A549 (cell line): ENCODE results near the gene GDF9. TPM values are rescaled to one million over a fixed set of nuclear protein-coding genes. Genes with fewer than 3 reads are reported as not detected.

Experiments
- ATAC-seq, 2 experiments: fragments of 200-7000 bp in 1 of 2; fragments of >200 bp in 1 of 2; cut with Nextera tagmentation in 1 of 2; cut with Tn5 transposase in 1 of 2; 3 replicates each; pipeline versions ENCODE4 v1.8.0 to v1.9.1; 2018 to 2020; ENCODE audit warnings: mild to moderate bottlenecking in 1 of 2, moderate library complexity in 1 of 2
- CTCF ChIA-PET: fragments of 300-600 bp; sonication (Branson Sonifier 250); formaldehyde crosslinking; extraction: SDS; loops from one replicate; lab custom pipeline; 2021; ENCODE audit warnings: antibody characterized with exemption, inconsistent platforms; lab: Yijun Ruan, JAX
- POLR2A ChIA-PET: fragments of 350-600 bp; formaldehyde crosslinking; extraction: SDS; loops from one replicate; lab custom pipeline; 2021; ENCODE audit warnings: antibody characterized with exemption, inconsistent platforms; lab: Yijun Ruan, JAX
- DNase-seq, 2 experiments: peaks; one replicate each; pipeline versions ENCODE4 v3.0.0 to v3.0.0-alpha.2; 2011 to 2016; ENCODE audit warnings: low read depth in 1 of 2, low spot score in 1 of 2
- FAIRE-seq: peaks from 2 replicates; lab custom pipeline; 2011; peaks lifted over from hg19 to GRCh38; lab: Jason Lieb, UNC
- H3K27ac ChIP-seq, 2 experiments: fragments of >200 bp; sonication (Bioruptor Twin); formaldehyde crosslinking; 3 replicates each; pipeline ENCODE4 v1.5.1; 2016 to 2017
- H3K4me1 ChIP-seq: fragments of >200 bp; sonication (Bioruptor Twin); formaldehyde crosslinking; 3 replicates; pipeline ENCODE4 v1.6.1; 2016
- H3K4me2 ChIP-seq: fragments of >200 bp; sonication (Bioruptor Twin); formaldehyde crosslinking; 3 replicates; pipeline ENCODE4 v1.6.1; 2016
- H3K4me3 ChIP-seq: fragments of >200 bp; sonication (Bioruptor Twin); formaldehyde crosslinking; 3 replicates; pipeline ENCODE4 v1.5.1; 2016
- H3K9me3 ChIP-seq: fragments of >200 bp; sonication (Bioruptor Twin); formaldehyde crosslinking; 3 replicates; pipeline ENCODE4 v1.6.1; 2016
- CBX2 ChIP-seq: fragments of 200-600 bp; sonication (generic); IDR thresholded peaks from 2 replicates; pipeline ENCODE4 v1.6.1; 2016; ENCODE audit warnings: low read depth, mild to moderate bottlenecking, borderline replicate concordance
- CEBPB ChIP-seq, 2 experiments: fragments of >200 bp in 1 of 2; sonication (Bioruptor Twin) in 1 of 2; formaldehyde crosslinking in 1 of 2; IDR thresholded peaks; 2 replicates each; pipeline ENCODE4 v1.6.1; 2012 to 2016
- CHD2 ChIP-seq: fragments of 150-350 bp; IDR thresholded peaks from 2 replicates; pipeline ENCODE4 v1.6.1; 2014; ENCODE audit warnings: low read length; ENCODE audit not compliant: partially characterized antibody
- CHD4 ChIP-seq: fragments of 200-600 bp; sonication (generic); IDR thresholded peaks from 2 replicates; pipeline ENCODE4 v1.6.1; 2016; ENCODE audit warnings: antibody characterized with exemption, mild to moderate bottlenecking, borderline replicate concordance
- EHF ChIP-seq: fragments of 250-450 bp; sonication (Bioruptor Pico); IDR thresholded peaks from 2 replicates; pipeline ENCODE4 v1.5.0; 2020; ENCODE audit warnings: mild to moderate bottlenecking
- EP300 ChIP-seq, 2 experiments: fragments of >200 bp; sonication (Bioruptor Twin); formaldehyde crosslinking; IDR thresholded peaks; 2 replicates in 1 of 2; 3 replicates in 1 of 2; pipeline ENCODE4 v1.6.1; 2016 to 2017
- FOSB ChIP-seq: fragments of 250-450 bp; sonication (Bioruptor Pico); IDR thresholded peaks from 2 replicates; pipeline ENCODE4 v1.5.0; 2020; ENCODE audit warnings: mild to moderate bottlenecking, moderate library complexity
- FOSL2 ChIP-seq, 2 experiments: fragments of 450-650 bp in 1 of 2; fragments of >200 bp in 1 of 2; sonication (Bioruptor Twin) in 1 of 2; formaldehyde crosslinking; IDR thresholded peaks; 2 replicates each; pipeline versions ENCODE4 v1.5.0 to v1.6.1; 2016 to 2020; ENCODE audit warnings: mild to moderate bottlenecking in 1 of 2, moderate library complexity in 1 of 2
- FOXS1 ChIP-seq: fragments of 250-450 bp; sonication (Bioruptor Pico); IDR thresholded peaks from 2 replicates; pipeline ENCODE4 v1.5.0; 2020; ENCODE audit warnings: mild to moderate bottlenecking, moderate library complexity
- HDAC2 ChIP-seq: fragments of 200-600 bp; sonication (generic); IDR thresholded peaks from 2 replicates; pipeline ENCODE4 v1.6.1; 2016
- KDM5A ChIP-seq: fragments of 200-600 bp; sonication (generic); IDR thresholded peaks from 2 replicates; pipeline ENCODE4 v1.6.1; 2016; ENCODE audit warnings: antibody characterized with exemption, mild to moderate bottlenecking
- MAFK ChIP-seq: fragments of 450-650 bp; IDR thresholded peaks from 2 replicates; pipeline ENCODE4 v1.6.1; 2014; ENCODE audit not compliant: partially characterized antibody
- PHF8 ChIP-seq: fragments of 200-600 bp; sonication (generic); IDR thresholded peaks from 2 replicates; pipeline ENCODE4 v1.6.1; 2016; ENCODE audit warnings: low read depth, mild to moderate bottlenecking, antibody characterized with exemption, moderate library complexity, borderline replicate concordance
- POLR2AphosphoS2 ChIP-seq: conservative IDR thresholded peaks from 2 replicates; pipeline ENCODE4 v1.6.1; 2012; ENCODE audit warnings: low read length, improper control_type of control experiment, inconsistent platforms
- RFX5 ChIP-seq: fragments of 450-650 bp; IDR thresholded peaks from 2 replicates; pipeline ENCODE4 v1.7.1; 2014; ENCODE audit warnings: antibody characterized with exemption, mild to moderate bottlenecking, moderate library complexity
- SREBF2 ChIP-seq: fragments of 450-650 bp; IDR thresholded peaks from 2 replicates; pipeline ENCODE4 v1.6.1; 2014; ENCODE audit warnings: mild to moderate bottlenecking, moderate library complexity
- ZFP36 ChIP-seq: fragments of 450-650 bp; IDR thresholded peaks from 2 replicates; pipeline ENCODE4 v1.6.1; 2014; ENCODE audit warnings: borderline replicate concordance; ENCODE audit not compliant: partially characterized antibody
- ZNF302 ChIP-seq: fragments of 250-450 bp; sonication (Bioruptor Pico); IDR thresholded peaks from 2 replicates; pipeline ENCODE4 v1.9.0; 2021; ENCODE audit warnings: inconsistent platforms, mild to moderate bottlenecking, moderate library complexity
- WGBS: methylation state at CpG from one replicate; pipeline ENCODE4 v1.1.6; 2017; ENCODE audit errors: missing lambda C conversion rate; 5-methylcytosine and 5-hydroxymethylcytosine counted together
- polyA plus RNA-seq, 4 experiments: library from polyadenylated mRNA; depleted of rRNA in 3 of 4; stranded (reverse); fragments of >200 nt; fragmentation: RNase III in 1 of 4; extraction: RNeasy Plus Mini Kit Qiagen cat#74134 plus additional on column Dnase treatment in 1 of 4; gene quantifications; 2 replicates in 3 of 4; 3 replicates in 1 of 4; pipeline ENCODE4 v1.2.3, GENCODE V29; 2011 to 2017
- TF ChIP-seq, protein P1 (sequence below): fragments of 450-650 bp; IDR thresholded peaks from 2 replicates; pipeline ENCODE4 v1.6.1; 2014; ENCODE audit warnings: antibody characterized with exemption
- TF ChIP-seq, protein P2 (sequence below): fragments of 250-450 bp; sonication (Bioruptor Pico); IDR thresholded peaks from 2 replicates; pipeline ENCODE4 v1.5.0; 2021; ENCODE audit warnings: mild to moderate bottlenecking, moderate library complexity, borderline replicate concordance
- TF ChIP-seq, protein P3 (sequence below): fragments of >200 bp; sonication (Bioruptor Twin); formaldehyde crosslinking; IDR thresholded peaks from 3 replicates; pipeline ENCODE4 v1.5.1; 2016

Gene GDF9
- polyA plus RNA-seq, 2 of the 4 experiments (the other 2 are of a cell fraction), result 0.49 to 0.85 TPM

DNA sequence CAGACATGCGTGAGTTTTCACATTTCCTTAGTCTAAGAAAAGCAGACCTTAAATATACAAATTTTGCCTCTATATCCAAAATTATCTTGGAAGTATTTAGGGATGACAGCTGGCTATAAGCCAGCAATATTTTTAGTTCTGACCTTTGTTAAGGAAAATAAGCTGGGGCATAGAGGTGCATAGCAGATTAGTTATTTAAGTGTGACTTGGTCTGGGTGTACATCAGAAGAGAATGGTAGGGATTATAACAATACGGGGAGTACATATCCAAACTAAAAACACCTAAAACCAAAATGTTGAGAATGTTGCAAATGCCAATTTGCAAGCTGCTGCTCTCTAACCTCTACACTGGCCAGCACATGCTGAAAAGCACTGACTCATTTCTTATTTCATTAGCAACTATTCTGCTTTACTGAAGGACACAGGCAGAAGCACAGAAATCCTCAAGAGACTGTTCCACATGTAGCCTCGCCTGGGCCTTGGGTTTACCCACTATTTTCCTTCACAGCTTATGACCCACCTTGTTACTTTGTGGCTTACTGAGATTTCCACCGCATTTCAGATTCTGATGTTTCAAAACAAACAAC lies 29.5 kb upstream of the GDF9 start:
- POLR2A ChIA-PET, result no interaction called here
- Histone ChIP-seq H3K4me2 (no peak overlapping the region), H3K27ac (no peak overlapping the region), H3K9me3 (no peaks in the 10 kb centered on the region), H3K4me3 (no peak overlapping the region), H3K4me1 (no peaks in the 10 kb centered on the region)
- DNase-seq (no peak), FAIRE-seq (no peak), ATAC-seq (no peak)
- no peak for TF ChIP-seq FOSB (CRISPR knock-in tag)
- TF ChIP-seq EP300 (IDR thresholded peaks at IDR 0.05), result no peak
- 94% methylated on average over 4 of the region's 4 CpGs for WGBS
- CTCF ChIA-PET, result interaction anchor here (0.6 to 1.4 kb wide), 4 partner anchors 10 to 556 kb away, joined by 3 to 7 read pairs (median 4); no protein-coding TSS in a partner anchor

DNA sequence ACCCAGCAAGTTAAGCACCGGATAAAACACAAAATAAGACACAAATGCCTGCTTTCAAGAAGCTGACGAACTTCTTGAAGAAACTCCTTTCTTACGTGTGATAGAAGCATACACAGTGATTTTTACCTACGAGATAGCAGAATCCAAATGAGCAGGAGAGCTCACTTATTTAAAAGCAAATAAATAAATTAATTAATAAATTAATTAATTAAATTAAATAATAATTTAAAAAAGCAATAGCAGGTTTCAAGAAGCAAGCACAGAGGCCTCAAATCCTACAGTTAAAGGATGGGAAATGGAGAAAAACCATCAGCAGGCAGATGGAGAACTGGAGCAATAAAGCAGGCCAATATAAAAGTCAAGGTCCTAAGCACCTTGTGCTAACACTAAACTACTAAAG lies 24.5 kb upstream of the GDF9 start:
- H3K4me1 ChIP-seq, result no peaks in the 10 kb centered on the region
- 88% methylated on average over 4 of the region's 4 CpGs for WGBS
- no peak overlapping the region for H3K4me2 ChIP-seq
- H3K4me3 ChIP-seq, result no peak overlapping the region
- CTCF ChIA-PET, result interaction anchor here (0.9 to 3.1 kb wide), 3 partner anchors 8 to 117 kb away, joined by 3 to 18 read pairs (median 6); no protein-coding TSS in a partner anchor
- POLR2A ChIA-PET, result interaction anchor here (0.7 kb wide), 1 partner anchor 13 kb away, joined by 3 read pairs; no protein-coding TSS in a partner anchor
- TF ChIP-seq PHF8 (no peak), MAFK (no peak), SREBF2 (no peak), CBX2 (no peak), RFX5 (no peak), HDAC2 (no peak), FOSL2 (IDR thresholded peaks at IDR 0.05) (no peak), FOSL2 (CRISPR knock-in tag; IDR thresholded peaks at IDR 0.05) (no peak), FOSB (CRISPR knock-in tag) (no peak), POLR2AphosphoS2 (no peak), CHD2 (no peak)
- TF ChIP-seq, protein P1, sequence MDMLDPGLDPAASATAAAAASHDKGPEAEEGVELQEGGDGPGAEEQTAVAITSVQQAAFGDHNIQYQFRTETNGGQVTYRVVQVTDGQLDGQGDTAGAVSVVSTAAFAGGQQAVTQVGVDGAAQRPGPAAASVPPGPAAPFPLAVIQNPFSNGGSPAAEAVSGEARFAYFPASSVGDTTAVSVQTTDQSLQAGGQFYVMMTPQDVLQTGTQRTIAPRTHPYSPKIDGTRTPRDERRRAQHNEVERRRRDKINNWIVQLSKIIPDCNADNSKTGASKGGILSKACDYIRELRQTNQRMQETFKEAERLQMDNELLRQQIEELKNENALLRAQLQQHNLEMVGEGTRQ, result no peak
- TF ChIP-seq, protein P2, sequence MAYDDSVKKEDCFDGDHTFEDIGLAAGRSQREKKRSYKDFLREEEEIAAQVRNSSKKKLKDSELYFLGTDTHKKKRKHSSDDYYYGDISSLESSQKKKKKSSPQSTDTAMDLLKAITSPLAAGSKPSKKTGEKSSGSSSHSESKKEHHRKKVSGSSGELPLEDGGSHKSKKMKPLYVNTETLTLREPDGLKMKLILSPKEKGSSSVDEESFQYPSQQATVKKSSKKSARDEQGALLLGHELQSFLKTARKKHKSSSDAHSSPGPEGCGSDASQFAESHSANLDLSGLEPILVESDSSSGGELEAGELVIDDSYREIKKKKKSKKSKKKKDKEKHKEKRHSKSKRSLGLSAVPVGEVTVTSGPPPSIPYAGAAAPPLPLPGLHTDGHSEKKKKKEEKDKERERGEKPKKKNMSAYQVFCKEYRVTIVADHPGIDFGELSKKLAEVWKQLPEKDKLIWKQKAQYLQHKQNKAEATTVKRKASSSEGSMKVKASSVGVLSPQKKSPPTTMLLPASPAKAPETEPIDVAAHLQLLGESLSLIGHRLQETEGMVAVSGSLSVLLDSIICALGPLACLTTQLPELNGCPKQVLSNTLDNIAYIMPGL (CRISPR knock-in tag), result no peak
- H3K9me3 ChIP-seq, result no peaks in the 10 kb centered on the region
- ATAC-seq (no peak), DNase-seq (no peak), FAIRE-seq (no peak)
- H3K27ac ChIP-seq, result no peak overlapping the region

DNA sequence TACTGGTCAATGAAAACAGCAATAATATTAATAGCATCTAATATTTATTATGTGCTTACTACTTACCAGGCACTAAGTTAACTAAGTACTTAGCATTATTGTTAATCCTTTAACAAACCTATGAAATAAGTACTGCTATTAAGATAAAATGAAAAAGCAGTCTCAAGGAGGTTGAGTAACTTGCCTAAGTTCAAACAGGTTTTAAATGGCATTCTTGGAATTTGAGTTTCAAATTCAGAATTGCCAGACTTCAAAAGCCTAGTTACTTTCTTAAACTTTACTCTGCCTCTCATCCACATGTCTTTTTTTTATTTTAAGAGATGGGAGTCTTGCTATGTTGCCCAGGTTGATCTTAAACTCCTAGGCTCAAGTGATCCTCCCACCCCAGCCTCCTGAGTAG lies 23.2 kb upstream of the GDF9 start:
- no peak overlapping the region for H3K27ac ChIP-seq
- POLR2A ChIA-PET, result no interaction called here
- ATAC-seq (no peak), DNase-seq (no peak), FAIRE-seq (peak; percentile 23)
- H3K4me1 ChIP-seq, result no peaks in the 10 kb centered on the region
- H3K4me2 ChIP-seq, result no peak overlapping the region
- CTCF ChIA-PET, result no interaction called here
- H3K4me3 ChIP-seq, result no peak overlapping the region
- TF ChIP-seq CHD2 (no peak), FOXS1 (CRISPR knock-in tag) (no peak), ZFP36 (no peak), CEBPB (IDR thresholded peaks at IDR 0.05) (no peak), ZNF302 (CRISPR knock-in tag) (no peak), KDM5A (no peak), CHD4 (no peak), EHF (CRISPR knock-in tag) (no peak)
- TF ChIP-seq, protein P1, result no peak
- TF ChIP-seq, protein P3, sequence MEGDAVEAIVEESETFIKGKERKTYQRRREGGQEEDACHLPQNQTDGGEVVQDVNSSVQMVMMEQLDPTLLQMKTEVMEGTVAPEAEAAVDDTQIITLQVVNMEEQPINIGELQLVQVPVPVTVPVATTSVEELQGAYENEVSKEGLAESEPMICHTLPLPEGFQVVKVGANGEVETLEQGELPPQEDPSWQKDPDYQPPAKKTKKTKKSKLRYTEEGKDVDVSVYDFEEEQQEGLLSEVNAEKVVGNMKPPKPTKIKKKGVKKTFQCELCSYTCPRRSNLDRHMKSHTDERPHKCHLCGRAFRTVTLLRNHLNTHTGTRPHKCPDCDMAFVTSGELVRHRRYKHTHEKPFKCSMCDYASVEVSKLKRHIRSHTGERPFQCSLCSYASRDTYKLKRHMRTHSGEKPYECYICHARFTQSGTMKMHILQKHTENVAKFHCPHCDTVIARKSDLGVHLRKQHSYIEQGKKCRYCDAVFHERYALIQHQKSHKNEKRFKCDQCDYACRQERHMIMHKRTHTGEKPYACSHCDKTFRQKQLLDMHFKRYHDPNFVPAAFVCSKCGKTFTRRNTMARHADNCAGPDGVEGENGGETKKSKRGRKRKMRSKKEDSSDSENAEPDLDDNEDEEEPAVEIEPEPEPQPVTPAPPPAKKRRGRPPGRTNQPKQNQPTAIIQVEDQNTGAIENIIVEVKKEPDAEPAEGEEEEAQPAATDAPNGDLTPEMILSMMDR, result no peak
- no peaks in the 10 kb centered on the region for H3K9me3 ChIP-seq
